Neutrophil (primary cell): ENCODE results near the gene SPRR1B.

Source experiments
- H3K27ac ChIP-seq: fragments of 200-600 bp; sonication (generic); 2 replicates; pipeline ENCODE4 v1.5.1; 2016; ENCODE audit warnings: mild to moderate bottlenecking, moderate library complexity
- H3K27me3 ChIP-seq: fragments of 200-600 bp; sonication (generic); 2 replicates; pipeline ENCODE4 v1.6.0; 2016; ENCODE audit warnings: mild to moderate bottlenecking
- H3K36me3 ChIP-seq: fragments of 200-600 bp; sonication (generic); 2 replicates; pipeline ENCODE4 v1.5.1; 2017
- H3K4me1 ChIP-seq, 2 experiments: fragments of 200-600 bp in 1 of 2; sonication (generic) in 1 of 2; 1 replicate in 1 of 2; 2 replicates in 1 of 2; pipeline versions ENCODE4 v1.5.1 to v1.6.1; 2013 to 2016; ENCODE audit warnings: low read depth in 1 of 2, low read length in 1 of 2, mild to moderate bottlenecking in 1 of 2, moderate library complexity in 1 of 2; ENCODE audit not compliant: control insufficient read depth in 1 of 2, insufficient read depth in 1 of 2
- H3K4me3 ChIP-seq, 2 experiments: fragments of 200-600 bp in 1 of 2; sonication (generic) in 1 of 2; 1 replicate in 1 of 2; 2 replicates in 1 of 2; pipeline ENCODE4 v1.5.1; 2013 to 2016; ENCODE audit warnings: low read depth in 1 of 2, low read length in 1 of 2, mild to moderate bottlenecking in 1 of 2, moderate library complexity in 1 of 2
- H3K9me3 ChIP-seq: fragments of 200-600 bp; sonication (generic); 2 replicates; pipeline ENCODE4 v1.5.1; 2016
- CTCF ChIP-seq: fragments of 200-600 bp; sonication (generic); IDR thresholded peaks from 2 replicates; pipeline ENCODE4 v1.5.1; 2016; ENCODE audit warnings: antibody characterized with exemption

Gene SPRR1B

GRCh38 chr1:153025797-153026196 is 5.2 kb upstream of the SPRR1B start:
- H3K4me3 ChIP-seq: no peak overlapping the region
- no peaks in the 10 kb centered on the region for H3K4me1 ChIP-seq
- TF ChIP-seq CTCF: no peak
- no peak overlapping the region for H3K27ac ChIP-seq
- peaks cover 17% of the 10 kb centered on the region for H3K27me3 ChIP-seq
- H3K9me3 ChIP-seq: no peaks in the 10 kb centered on the region
- no peaks in the 10 kb centered on the region for H3K36me3 ChIP-seq

- H3K4me1 ChIP-seq: no peaks in the 10 kb centered on the region
- no peak overlapping the region for H3K27ac ChIP-seq
- no peak for TF ChIP-seq CTCF
- no peaks in the 10 kb centered on the region for H3K9me3 ChIP-seq
- no peak overlapping the region for H3K4me3 ChIP-seq
- no peaks in the 10 kb centered on the region for H3K36me3 ChIP-seq
- H3K27me3 ChIP-seq: peaks cover 13% of the 10 kb centered on the region
Observed at GRCh38 chr1:153028766-153029165, 2.2 kb upstream of the SPRR1B start.

- no peak overlapping the region for H3K4me3 ChIP-seq
- no peak for TF ChIP-seq CTCF
- H3K36me3 ChIP-seq: no peaks in the 10 kb centered on the region
- H3K4me1 ChIP-seq: no peaks in the 10 kb centered on the region
- no peaks in the 10 kb centered on the region for H3K9me3 ChIP-seq
- peaks cover 17% of the 10 kb centered on the region for H3K27me3 ChIP-seq
- no peak overlapping the region for H3K27ac ChIP-seq
Observed at GRCh38 chr1:153032073-153032472, 1.1 kb downstream of the SPRR1B start.

GRCh38 chr1:153032677-153033308 is 1.8 kb downstream of the SPRR1B start:
- Histone ChIP-seq H3K36me3 (no peaks in the 10 kb centered on the region), H3K9me3 (no peaks in the 10 kb centered on the region), H3K27me3 (peaks cover 17% of the 10 kb centered on the region), H3K4me3 (no peak overlapping the region), H3K27ac (no peak overlapping the region), H3K4me1 (no peaks in the 10 kb centered on the region)
- no peak for TF ChIP-seq CTCF

GRCh38 chr1:153035211-153035610 is 4.2 kb downstream of the SPRR1B start:
- H3K4me1 ChIP-seq: no peaks in the 10 kb centered on the region
- H3K4me3 ChIP-seq: no peak overlapping the region
- no peak overlapping the region for H3K27ac ChIP-seq
- peaks cover 17% of the 10 kb centered on the region for H3K27me3 ChIP-seq
- H3K9me3 ChIP-seq: no peaks in the 10 kb centered on the region
- no peaks in the 10 kb centered on the region for H3K36me3 ChIP-seq
- TF ChIP-seq CTCF: no peak
